Measurements from ENCODE around the gene STRBP. TPM values are rescaled to one million over a fixed set of nuclear protein-coding genes. Genes with fewer than 3 reads are reported as not detected.

STRBP gene
- total and polyA plus RNA-seq, 2 of the 8 experiments (the other 6 are each of a cell fraction or from before 2014, with no cell fraction given): 29.7 to 105 TPM

DNA sequence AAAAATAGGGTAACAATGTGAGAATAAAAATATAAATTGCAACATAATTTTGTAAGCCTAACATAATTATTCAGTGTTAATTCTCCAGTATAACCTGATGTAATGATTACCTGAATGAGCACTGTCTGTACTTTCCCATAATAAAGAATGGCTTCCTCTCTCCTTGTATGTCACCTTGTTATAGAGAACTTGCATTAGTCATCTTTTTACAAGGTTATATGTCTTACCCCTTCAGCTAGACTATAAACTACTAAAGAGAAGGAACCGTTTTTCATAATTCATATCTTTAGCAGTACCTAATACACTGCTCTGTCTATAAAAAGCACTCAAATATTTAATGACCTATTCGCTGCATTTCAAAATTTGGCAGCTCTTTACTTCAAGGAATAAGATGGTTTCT lies 19.8 kb downstream of the STRBP start:
- no peaks in the 10 kb centered on the region for H3K27me3 ChIP-seq (replicated peaks in 1 of 4; ENCODE audit: control insufficient read depth in 3 of 4, extremely low read depth in 1 of 4, insufficient read depth in 3 of 4, low read length in 3 of 4)
- no peak overlapping the region for H4K5ac ChIP-seq (ENCODE audit: insufficient read length, low read depth, low read length)
- no peak overlapping the region for H3K27ac ChIP-seq (ENCODE audit: low read depth, low read length)
- no peak overlapping the region for H2AK5ac ChIP-seq (ENCODE audit: low read depth, low read length)
- no peaks in the 10 kb centered on the region for H3K36me3 ChIP-seq (ENCODE audit: control insufficient read depth in 2 of 4, insufficient read depth in 4 of 4, low read length in 3 of 4)
- no peak overlapping the region for H3K4me2 ChIP-seq (ENCODE audit: insufficient read depth in 1 of 2, low read depth in 2 of 2, low read length in 2 of 2)
- H3K9ac ChIP-seq (replicated peaks in 1 of 4; ENCODE audit: extremely low read depth in 1 of 4, low read depth in 3 of 4, low read length in 3 of 4): no peak overlapping the region
- H3K18ac ChIP-seq (ENCODE audit: extremely low read depth, low read length): no peak overlapping the region
- H3K23ac ChIP-seq (ENCODE audit: insufficient read length): no peak overlapping the region
- no peak overlapping the region for H3K4ac ChIP-seq (replicated peaks; ENCODE audit: insufficient read length, low read depth, low read length)
- H4K8ac ChIP-seq (ENCODE audit: extremely low read depth, insufficient read depth, low read length): no peak overlapping the region
- no peaks in the 10 kb centered on the region; the same call in 1 of the 2 replicates for H3K79me1 ChIP-seq (ENCODE audit: low read depth, low read length)
- no peak overlapping the region for H2AFZ ChIP-seq (ENCODE audit: low read length)
- no peaks in the 10 kb centered on the region for H3K23me2 ChIP-seq (ENCODE audit: low read depth, low read length)
- no peak overlapping the region for H3K56ac ChIP-seq (replicated peaks; ENCODE audit: insufficient read length, low read depth, low read length)
- CTCF ChIA-PET (ENCODE audit: partially characterized antibody): interaction anchor here (1.3 kb wide), 1 partner anchor 16 kb away, joined by 3 read pairs; no protein-coding TSS in a partner anchor
- no peak overlapping the region for H4K91ac ChIP-seq (replicated peaks; ENCODE audit: insufficient read length, low read length)
- POLR2A ChIA-PET (ENCODE audit: partially characterized antibody): no interaction called here
- peaks cover 3 to 97% of the 10 kb centered on the region in 2 experiments for H3K79me2 ChIP-seq (ENCODE audit: control insufficient read depth in 1 of 2, insufficient read depth in 2 of 2, low read length in 2 of 2)
- FAIRE-seq (no peak), DNase-seq (ENCODE audit: low read depth in 1 of 2, low spot score in 2 of 2) (no peak)
- H2BK12ac ChIP-seq (ENCODE audit: low read depth, low read length): no peak overlapping the region
- peaks cover 1 to 7% of the 10 kb centered on the region in 2 experiments for H4K20me1 ChIP-seq (replicated peaks in 1 of 2; ENCODE audit: control insufficient read depth in 1 of 2, insufficient read depth in 2 of 2, low read length in 2 of 2)
- no peak overlapping the region for H2BK5ac ChIP-seq (ENCODE audit: low read depth, low read length)
- 91% methylated on average over 2 of the region's 2 CpGs; no CpG with 5 or more reads in 1 of the 2 experiments for WGBS, 2 experiments (ENCODE audit: extremely low coverage in 1 of 2, insufficient coverage in 1 of 2, insufficient read length in 1 of 2, insufficient replicate concordance in 2 of 2, low coverage in 1 of 2, low lambda C conversion rate in 2 of 2, missing lambda C conversion rate in 1 of 2)
- H3K4me1 ChIP-seq (replicated peaks in 1 of 4; ENCODE audit: control insufficient read depth in 3 of 4, insufficient read depth in 4 of 4, low read length in 3 of 4): no peaks in the 10 kb centered on the region; a peak in 1 of 7 replicates
- H2BK120ac ChIP-seq (replicated peaks; ENCODE audit: low read depth, low read length): no peak overlapping the region
- H2BK20ac ChIP-seq (ENCODE audit: low read length): no peak overlapping the region
- H2BK15ac ChIP-seq (ENCODE audit: low read length): no peak overlapping the region
- H3K9me3 ChIP-seq (ENCODE audit: insufficient read depth in 2 of 2, low read depth in 1 of 2, low read length in 1 of 2): no peaks in the 10 kb centered on the region
- no peak overlapping the region for H3K14ac ChIP-seq (ENCODE audit: insufficient read length)
- H3K4me3 ChIP-seq (ENCODE audit: extremely low read depth in 1 of 4, insufficient read depth in 2 of 4, low read depth in 3 of 4, low read length in 4 of 4): no peak overlapping the region
- TF ChIP-seq GABPA (IDR thresholded peaks at IDR 0.05; ENCODE audit: borderline replicate concordance, insufficient read depth, low read length): no peak
- no peak for TF ChIP-seq CBX8 (IDR thresholded peaks at IDR 0.05; ENCODE audit: borderline replicate concordance, low read depth, low read length)
- TF ChIP-seq CTCF (IDR thresholded peaks at IDR 0.05; ENCODE audit: control extremely low read depth in 1 of 3, insufficient read depth in 1 of 3, low read depth in 1 of 3, low read length in 3 of 3): no peak
- TF ChIP-seq RBBP5 (IDR thresholded peaks at IDR 0.05; ENCODE audit: borderline replicate concordance, low read depth, low read length): no peak
- TF ChIP-seq, protein P1, sequence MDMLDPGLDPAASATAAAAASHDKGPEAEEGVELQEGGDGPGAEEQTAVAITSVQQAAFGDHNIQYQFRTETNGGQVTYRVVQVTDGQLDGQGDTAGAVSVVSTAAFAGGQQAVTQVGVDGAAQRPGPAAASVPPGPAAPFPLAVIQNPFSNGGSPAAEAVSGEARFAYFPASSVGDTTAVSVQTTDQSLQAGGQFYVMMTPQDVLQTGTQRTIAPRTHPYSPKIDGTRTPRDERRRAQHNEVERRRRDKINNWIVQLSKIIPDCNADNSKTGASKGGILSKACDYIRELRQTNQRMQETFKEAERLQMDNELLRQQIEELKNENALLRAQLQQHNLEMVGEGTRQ (IDR thresholded peaks at IDR 0.05; ENCODE audit: low read length): no peak
- TF ChIP-seq CHD1 (IDR thresholded peaks at IDR 0.05; ENCODE audit: low read depth, low read length): no peak
- no peak for TF ChIP-seq POU5F1 (IDR thresholded peaks at IDR 0.05; ENCODE audit: low read depth, low read length)
- TF ChIP-seq CEBPB (IDR thresholded peaks at IDR 0.05; ENCODE audit: low read depth, low read length): no peak
- TF ChIP-seq NANOG (IDR thresholded peaks at IDR 0.05; ENCODE audit: insufficient read depth, low read depth, low read length, poor library complexity, severe bottlenecking): no peak
- TF ChIP-seq EGR1 (IDR thresholded peaks at IDR 0.05; ENCODE audit: borderline replicate concordance, low read depth, low read length): no peak

All from H1 (cell line).